Loucy (cell line): ENCODE measurements around the gene SLC25A21.
"Not testable (repeated sequence)": the region's sequence is repeated elsewhere in the genome, so short reads cannot be mapped to it uniquely, and the experiment has no call there.

Experiments used
- H2AFZ ChIP-seq: fragments of 200-600 bp; sonication (generic); 2 replicates; pipeline ENCODE4 v1.6.0; 2016; ENCODE audit warnings: antibody characterized with exemption, mild to moderate bottlenecking, low read length, moderate library complexity
- H3F3A ChIP-seq: fragments of 200-600 bp; 2 replicates; pipeline ENCODE4 v1.6.0; 2016; ENCODE audit warnings: antibody characterized with exemption, low read depth, mild to moderate bottlenecking
- H3K27me3 ChIP-seq: fragments of 200-600 bp; sonication (generic); 2 replicates; pipeline ENCODE4 v1.6.1; 2014; ENCODE audit warnings: low read length, mild to moderate bottlenecking; ENCODE audit not compliant: insufficient read depth, poor library complexity, severe bottlenecking
- H3K36me3 ChIP-seq: fragments of 200-600 bp; sonication (generic); 2 replicates; pipeline ENCODE4 v1.6.1; 2016; ENCODE audit warnings: low read length; ENCODE audit not compliant: insufficient read depth
- H3K4me1 ChIP-seq: fragments of 200-600 bp; sonication (generic); 2 replicates; pipeline ENCODE4 v1.5.1; 2014; ENCODE audit warnings: low read length, mild to moderate bottlenecking; ENCODE audit not compliant: insufficient read depth, poor library complexity, severe bottlenecking
- H3K4me2 ChIP-seq: fragments of 200-600 bp; sonication (generic); 2 replicates; pipeline ENCODE4 v1.6.0; 2014; ENCODE audit warnings: antibody characterized with exemption, low read length, low read depth, mild to moderate bottlenecking; ENCODE audit not compliant: poor library complexity, severe bottlenecking
- H3K4me3 ChIP-seq: fragments of 200-600 bp; sonication (generic); 2 replicates; pipeline ENCODE4 v1.5.1; 2014; ENCODE audit warnings: low read length, mild to moderate bottlenecking, mixed read lengths; ENCODE audit not compliant: poor library complexity, severe bottlenecking
- H3K79me2 ChIP-seq: fragments of 200-600 bp; sonication (generic); 2 replicates; pipeline ENCODE4 v1.6.1; 2014; ENCODE audit warnings: low read length; ENCODE audit not compliant: insufficient read depth
- H3K9ac ChIP-seq: fragments of 200-600 bp; sonication (generic); 2 replicates; pipeline ENCODE4 v1.6.0; 2014; ENCODE audit warnings: mild to moderate bottlenecking, low read depth, low read length, moderate library complexity; ENCODE audit not compliant: poor library complexity, severe bottlenecking
- H3K9me2 ChIP-seq: fragments of 200-600 bp; sonication (generic); replicated peaks from 2 replicates; pipeline ENCODE4 v1.6.1; 2016; ENCODE audit warnings: low read depth, low read length, mixed read lengths
- H3K9me3 ChIP-seq: fragments of 200-600 bp; sonication (generic); 2 replicates; pipeline ENCODE4 v1.6.1; 2014; ENCODE audit warnings: mild to moderate bottlenecking, antibody characterized with exemption, low read length, low read depth; ENCODE audit not compliant: insufficient read depth
- H4K20me1 ChIP-seq: fragments of 200-600 bp; sonication (generic); 2 replicates; pipeline ENCODE4 v1.6.0; 2014; ENCODE audit warnings: antibody characterized with exemption, low read length, mild to moderate bottlenecking; ENCODE audit not compliant: insufficient read depth, poor library complexity, severe bottlenecking
- CTCF ChIP-seq: fragments of 200-600 bp; sonication (generic); conservative IDR thresholded peaks from 2 replicates; pipeline ENCODE4 v1.5.1; 2014; ENCODE audit warnings: mild to moderate bottlenecking, antibody characterized with exemption, low read length
- EZH2phosphoT487 ChIP-seq: fragments of 200-600 bp; IDR thresholded peaks from 2 replicates; pipeline ENCODE4 v1.6.1; 2018; ENCODE audit warnings: antibody characterized with exemption, mild to moderate bottlenecking, moderate library complexity, borderline replicate concordance

The SLC25A21 gene

GRCh38 chr14:37165794-37166193 lies 6.6 kb downstream of the SLC25A21 start:
- Histone ChIP-seq H3F3A (no peaks in the 10 kb centered on the region), H3K27me3 (no peaks in the 10 kb centered on the region), H3K9ac (no peak overlapping the region), H3K4me1 (no peaks in the 10 kb centered on the region), H3K9me2 (no peaks in the 10 kb centered on the region), H3K4me2 (no peak overlapping the region), H3K4me3 (no peak overlapping the region), H4K20me1 (no peaks in the 10 kb centered on the region), H3K9me3 (no peaks in the 10 kb centered on the region), H3K79me2 (no peaks in the 10 kb centered on the region), H2AFZ (no peak overlapping the region), H3K36me3 (no peaks in the 10 kb centered on the region)
- no peak for TF ChIP-seq EZH2phosphoT487
- no peak for TF ChIP-seq CTCF

GRCh38 chr14:37162307-37162706 lies 10.1 kb downstream of the SLC25A21 start:
- H3K4me3 ChIP-seq, H3K9me3 ChIP-seq, H2AFZ ChIP-seq, H3K9me2 ChIP-seq, H4K20me1 ChIP-seq, H3K27me3 ChIP-seq, H3K79me2 ChIP-seq, H3K4me1 ChIP-seq, H3K4me2 ChIP-seq, H3K36me3 ChIP-seq, H3K9ac ChIP-seq, H3F3A ChIP-seq: not testable (repeated sequence)

GRCh38 chr14:37157987-37158386 lies 14.4 kb downstream of the SLC25A21 start:
- no peaks in the 10 kb centered on the region for H3F3A ChIP-seq
- no peaks in the 10 kb centered on the region for H3K27me3 ChIP-seq
- no peaks in the 10 kb centered on the region for H3K36me3 ChIP-seq
- no peaks in the 10 kb centered on the region for H3K9me3 ChIP-seq
- H3K4me2 ChIP-seq: no peak overlapping the region
- TF ChIP-seq CTCF (no peak), EZH2phosphoT487 (no peak)
- no peaks in the 10 kb centered on the region for H3K4me1 ChIP-seq
- no peak overlapping the region for H3K4me3 ChIP-seq
- no peak overlapping the region for H2AFZ ChIP-seq
- no peaks in the 10 kb centered on the region for H3K9me2 ChIP-seq
- no peak overlapping the region for H3K9ac ChIP-seq
- no peaks in the 10 kb centered on the region for H3K79me2 ChIP-seq
- no peaks in the 10 kb centered on the region for H4K20me1 ChIP-seq

GRCh38 chr14:37153483-37153882 lies 18.9 kb downstream of the SLC25A21 start:
- Histone ChIP-seq H3K9ac (no peak overlapping the region), H3K4me2 (no peak overlapping the region), H3K4me3 (no peak overlapping the region), H3K9me2 (no peaks in the 10 kb centered on the region), H3F3A (no peaks in the 10 kb centered on the region), H3K79me2 (no peaks in the 10 kb centered on the region), H3K27me3 (no peaks in the 10 kb centered on the region), H3K4me1 (no peaks in the 10 kb centered on the region), H2AFZ (no peak overlapping the region), H4K20me1 (no peaks in the 10 kb centered on the region), H3K9me3 (no peaks in the 10 kb centered on the region), H3K36me3 (no peaks in the 10 kb centered on the region)
- TF ChIP-seq CTCF (no peak), EZH2phosphoT487 (no peak)
